HepG2 (cell line): ENCODE measurements around the gene RAD17. TPM values are rescaled to one million over a fixed set of nuclear protein-coding genes. Genes with fewer than 3 reads are reported as not detected.

Source experiments
- ATAC-seq: fragments of 200-7000 bp; cut with Tn5 transposase; 3 replicates; pipeline ENCODE4 v1.9.1; 2020; ENCODE audit warnings: mild to moderate bottlenecking, moderate library complexity
- BruUV-seq: library from RNA; stranded (reverse); fragments of 400-500 nt; replicated peaks from 2 replicates; lab custom pipeline; 2021; lab: Mats Ljungman, UMichigan
- CTCF ChIA-PET: fragments of 300-600 bp; formaldehyde crosslinking; extraction: SDS; loops from one replicate; lab custom pipeline; 2021; ENCODE audit warnings: low total read pairs, inconsistent platforms, low intra/inter-chr PET ratio; lab: Yijun Ruan, JAX
- POLR2A ChIA-PET: fragments of 350-600 bp; sonication (Branson Sonifier 250); formaldehyde crosslinking; loops from one replicate; lab custom pipeline; 2020; ENCODE audit warnings: antibody characterized with exemption, inconsistent platforms; lab: Yijun Ruan, JAX
- DNase-seq: peaks from one replicate; pipeline ENCODE4 v3.0.0-alpha.2; 2015; ENCODE audit warnings: low spot score
- FAIRE-seq: peaks from 3 replicates; lab custom pipeline; 2011; peaks lifted over from hg19 to GRCh38; lab: Jason Lieb, UNC
- H2AFZ ChIP-seq: one replicate; pipeline ENCODE4 v1.6.1; 2011; ENCODE audit warnings: low read length, inconsistent platforms
- H3K27ac ChIP-seq: fragments of 300-600 bp; 3 replicates; pipeline ENCODE4 v1.8.0; 2011; ENCODE audit warnings: mixed run types, mild to moderate bottlenecking, mixed read lengths, low read length, inconsistent platforms; ENCODE audit not compliant: insufficient read depth; ENCODE audit errors: extremely low read length
- H3K27me3 ChIP-seq, 2 experiments: fragments of 200-600 bp in 1 of 2; 2 replicates in 1 of 2; 3 replicates in 1 of 2; pipeline versions ENCODE4 v1.6.0 to v1.8.0; 2011; ENCODE audit warnings: low read length in 2 of 2, mild to moderate bottlenecking in 2 of 2, moderate library complexity in 2 of 2, inconsistent platforms in 1 of 2; ENCODE audit not compliant: insufficient read depth in 2 of 2, control insufficient read depth in 1 of 2
- H3K36me3 ChIP-seq, 2 experiments: fragments of 200-600 bp in 1 of 2; replicated peaks in 1 of 2; 2 replicates in 1 of 2; 3 replicates in 1 of 2; pipeline versions ENCODE4 v1.5.1 to v1.8.0; 2011; ENCODE audit warnings: low read length in 2 of 2, inconsistent platforms in 1 of 2; ENCODE audit not compliant: insufficient read depth in 2 of 2, control insufficient read depth in 1 of 2
- H3K4me1 ChIP-seq: 2 replicates; pipeline ENCODE4 v1.5.1; 2012; ENCODE audit warnings: low read length, inconsistent platforms; ENCODE audit not compliant: insufficient read depth
- H3K4me2 ChIP-seq: 2 replicates; pipeline ENCODE4 v1.6.0; 2011; ENCODE audit warnings: low read depth, low read length, inconsistent platforms
- H3K4me3 ChIP-seq, 3 experiments: fragments of 200-600 bp in 1 of 3; sonication (generic), shearing (Covaris generic) in 1 of 3; replicated peaks in 1 of 3; 2 replicates each; pipeline ENCODE4 v1.5.1; 2011 to 2016; ENCODE audit warnings: low read length in 3 of 3, inconsistent platforms in 2 of 3, low read depth in 2 of 3, mild to moderate bottlenecking in 2 of 3, control low read depth in 1 of 3, mixed read lengths in 1 of 3; ENCODE audit not compliant: insufficient read depth in 1 of 3
- H3K79me2 ChIP-seq: one replicate; pipeline ENCODE4 v1.6.1; 2011; ENCODE audit warnings: low read length, inconsistent platforms; ENCODE audit not compliant: insufficient read depth
- H3K9ac ChIP-seq: 2 replicates; pipeline ENCODE4 v1.6.0; 2011; ENCODE audit warnings: mild to moderate bottlenecking, low read depth, low read length, inconsistent platforms; ENCODE audit not compliant: insufficient read depth
- H3K9me3 ChIP-seq: 2 replicates; pipeline ENCODE4 v1.5.1; 2012; ENCODE audit warnings: mild to moderate bottlenecking, low read length
- H4K20me1 ChIP-seq: 2 replicates; pipeline ENCODE4 v1.6.0; 2011; ENCODE audit warnings: inconsistent platforms, mild to moderate bottlenecking, low read length, moderate library complexity; ENCODE audit not compliant: insufficient read depth
- KAT7 ChIP-seq: IDR thresholded peaks from 2 replicates; pipeline ENCODE4 v1.6.1; 2018; ENCODE audit warnings: borderline replicate concordance, missing compliant biosample characterization
- MZF1 ChIP-seq: sonication (generic); formaldehyde crosslinking; IDR thresholded peaks from 2 replicates; pipeline ENCODE4 v1.8.1; 2023; ENCODE audit warnings: mild to moderate bottlenecking, missing genetic modification reagents, borderline replicate concordance
- TCF7L2 ChIP-seq: IDR thresholded peaks from 2 replicates; pipeline ENCODE4 v1.6.1; 2011; ENCODE audit warnings: mild to moderate bottlenecking, low read depth, low read length, moderate library complexity
- ZFP1 ChIP-seq: IDR thresholded peaks from 2 replicates; pipeline ENCODE4 v1.6.1; 2016
- ZNF557 ChIP-seq: sonication (generic); formaldehyde crosslinking; IDR thresholded peaks from 2 replicates; pipeline ENCODE4 v1.4.0; 2020; ENCODE audit warnings: missing genetic modification reagents
- ZNF709 ChIP-seq: sonication (generic); formaldehyde crosslinking; IDR thresholded peaks from 2 replicates; pipeline ENCODE4 v1.5.0; 2020; ENCODE audit warnings: mild to moderate bottlenecking, missing genetic modification reagents
- WGBS: methylation state at CpG from one replicate; pipeline ENCODE4 v1.1.6; 2017; ENCODE audit warnings: low lambda C conversion rate; 5-methylcytosine and 5-hydroxymethylcytosine counted together
- in situ Hi-C: cut with HindIII; loops from 2 replicates; pipeline ENCODE4 v1.10.0; 2017; ENCODE audit warnings: low pct_unique_long_range_greater_than_20kb; ENCODE audit not compliant: extremely low pct_ligation_motif_present
- intact Hi-C: fragments of 100-400 bp; cut with micrococcal nuclease; formaldehyde crosslinking; loops from one replicate; pipeline ENCODE4 v1.10.0; 2022; ENCODE audit not compliant: unreplicated experiment
- polyA plus RNA-seq, 8 experiments: library from polyadenylated mRNA; depleted of rRNA in 3 of 8; stranded (reverse) in 7 of 8; unstranded in 1 of 8; fragments of >200 nt; fragmentation: Illumina TruSeq in 4 of 8; extraction: Trizol in 4 of 8; gene quantifications; 2 replicates each; pipeline versions ENCODE4 v1.2.1 to v1.2.3, GENCODE V29; 2011 to 2016; ENCODE audit warnings: low read depth in 4 of 8, missing spikeins in 1 of 8, mixed read lengths in 1 of 8; ENCODE audit not compliant: insufficient read depth in 1 of 8
- total RNA-seq, 5 experiments: library from RNA; depleted of rRNA; stranded (reverse); fragments of >200 nt; fragmentation: Illumina TruSeq; extraction: Trizol; gene quantifications; 2 replicates each; pipeline ENCODE4 v1.2.3, GENCODE V29; 2016; ENCODE audit warnings: low read depth in 1 of 5
- TF ChIP-seq, protein P1 (sequence below): sonication (generic); formaldehyde crosslinking; IDR thresholded peaks from 2 replicates; pipeline ENCODE4 v1.5.0; 2020; ENCODE audit warnings: missing genetic modification reagents
- TF ChIP-seq, protein P2 (sequence below): sonication (generic); formaldehyde crosslinking; IDR thresholded peaks from one replicate; pipeline ENCODE4 v1.5.1; 2020; ENCODE audit warnings: mild to moderate bottlenecking, missing genetic modification reagents; ENCODE audit errors: not compliant biosample characterization
- TF ChIP-seq, protein P3 (sequence below): sonication (generic); formaldehyde crosslinking; IDR thresholded peaks from 2 replicates; pipeline ENCODE4 v1.8.1; 2023; ENCODE audit warnings: mild to moderate bottlenecking, moderate library complexity, missing genetic modification reagents
- TF ChIP-seq, protein P4 (sequence below): sonication (generic); formaldehyde crosslinking; IDR thresholded peaks from 2 replicates; pipeline ENCODE4 v1.4.0; 2020; ENCODE audit warnings: missing genetic modification reagents

Gene RAD17
- total and polyA plus RNA-seq, 2 of the 13 experiments (the other 11 are each of a cell fraction or from before 2014, with no cell fraction given): 24.0 to 25.9 TPM

DNA sequence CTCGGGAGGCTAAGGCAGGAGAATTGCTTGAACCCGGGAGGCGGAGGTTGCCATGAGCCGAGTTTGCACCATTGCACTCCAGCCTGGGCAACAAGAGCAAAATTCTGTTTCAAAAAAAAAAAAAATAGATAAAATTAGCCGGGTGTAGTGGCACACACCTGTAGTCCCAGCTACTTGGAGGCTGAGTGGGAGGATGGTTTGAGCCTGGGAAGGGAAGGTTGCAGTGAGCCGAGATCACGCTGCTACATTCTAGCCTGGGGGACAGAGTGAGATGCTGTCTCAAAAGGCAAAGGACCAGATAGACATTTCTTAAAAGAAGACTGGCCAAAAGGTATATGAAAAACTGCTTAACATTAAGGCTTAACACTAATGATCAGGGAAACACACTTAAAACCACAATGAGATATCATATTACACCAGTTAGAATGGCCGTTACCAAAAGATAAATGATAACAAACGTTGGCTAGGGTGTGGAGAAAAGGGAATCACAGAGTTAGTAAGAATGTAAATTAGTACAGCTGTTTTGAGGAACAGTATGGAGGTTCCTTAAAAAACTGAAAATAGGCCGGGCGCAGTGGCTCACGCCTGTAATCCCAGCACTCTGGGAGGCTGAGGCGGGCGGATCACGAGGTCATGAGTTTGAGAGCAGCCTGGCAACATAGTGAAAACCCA is 35.2 kb downstream of the RAD17 start:
- no peak for FAIRE-seq
- BruUV-seq: no TSS peak
- in situ Hi-C loops: no loop called here
- Histone ChIP-seq H3K9ac (no peak overlapping the region), H3K27ac (no peak overlapping the region), H3K4me1 (no peaks in the 10 kb centered on the region), H3K9me3 (no peaks in the 10 kb centered on the region), H3K4me2 (no peak overlapping the region), H2AFZ (no peak overlapping the region), H3K36me3 (peaks cover 3 to 18% of the 10 kb centered on the region in 2 experiments; a peak in 3 of 5 replicates), H3K4me3 (no peak overlapping the region)
- CTCF ChIA-PET: no interaction called here
- intact Hi-C loops: no loop called here
- 97% methylated on average over 15 of the region's 15 CpGs for WGBS
- TF ChIP-seq, protein P1, sequence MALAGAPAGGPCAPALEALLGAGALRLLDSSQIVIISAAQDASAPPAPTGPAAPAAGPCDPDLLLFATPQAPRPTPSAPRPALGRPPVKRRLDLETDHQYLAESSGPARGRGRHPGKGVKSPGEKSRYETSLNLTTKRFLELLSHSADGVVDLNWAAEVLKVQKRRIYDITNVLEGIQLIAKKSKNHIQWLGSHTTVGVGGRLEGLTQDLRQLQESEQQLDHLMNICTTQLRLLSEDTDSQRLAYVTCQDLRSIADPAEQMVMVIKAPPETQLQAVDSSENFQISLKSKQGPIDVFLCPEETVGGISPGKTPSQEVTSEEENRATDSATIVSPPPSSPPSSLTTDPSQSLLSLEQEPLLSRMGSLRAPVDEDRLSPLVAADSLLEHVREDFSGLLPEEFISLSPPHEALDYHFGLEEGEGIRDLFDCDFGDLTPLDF (CRISPR knock-in tag): no peak
- TF ChIP-seq, protein P2, sequence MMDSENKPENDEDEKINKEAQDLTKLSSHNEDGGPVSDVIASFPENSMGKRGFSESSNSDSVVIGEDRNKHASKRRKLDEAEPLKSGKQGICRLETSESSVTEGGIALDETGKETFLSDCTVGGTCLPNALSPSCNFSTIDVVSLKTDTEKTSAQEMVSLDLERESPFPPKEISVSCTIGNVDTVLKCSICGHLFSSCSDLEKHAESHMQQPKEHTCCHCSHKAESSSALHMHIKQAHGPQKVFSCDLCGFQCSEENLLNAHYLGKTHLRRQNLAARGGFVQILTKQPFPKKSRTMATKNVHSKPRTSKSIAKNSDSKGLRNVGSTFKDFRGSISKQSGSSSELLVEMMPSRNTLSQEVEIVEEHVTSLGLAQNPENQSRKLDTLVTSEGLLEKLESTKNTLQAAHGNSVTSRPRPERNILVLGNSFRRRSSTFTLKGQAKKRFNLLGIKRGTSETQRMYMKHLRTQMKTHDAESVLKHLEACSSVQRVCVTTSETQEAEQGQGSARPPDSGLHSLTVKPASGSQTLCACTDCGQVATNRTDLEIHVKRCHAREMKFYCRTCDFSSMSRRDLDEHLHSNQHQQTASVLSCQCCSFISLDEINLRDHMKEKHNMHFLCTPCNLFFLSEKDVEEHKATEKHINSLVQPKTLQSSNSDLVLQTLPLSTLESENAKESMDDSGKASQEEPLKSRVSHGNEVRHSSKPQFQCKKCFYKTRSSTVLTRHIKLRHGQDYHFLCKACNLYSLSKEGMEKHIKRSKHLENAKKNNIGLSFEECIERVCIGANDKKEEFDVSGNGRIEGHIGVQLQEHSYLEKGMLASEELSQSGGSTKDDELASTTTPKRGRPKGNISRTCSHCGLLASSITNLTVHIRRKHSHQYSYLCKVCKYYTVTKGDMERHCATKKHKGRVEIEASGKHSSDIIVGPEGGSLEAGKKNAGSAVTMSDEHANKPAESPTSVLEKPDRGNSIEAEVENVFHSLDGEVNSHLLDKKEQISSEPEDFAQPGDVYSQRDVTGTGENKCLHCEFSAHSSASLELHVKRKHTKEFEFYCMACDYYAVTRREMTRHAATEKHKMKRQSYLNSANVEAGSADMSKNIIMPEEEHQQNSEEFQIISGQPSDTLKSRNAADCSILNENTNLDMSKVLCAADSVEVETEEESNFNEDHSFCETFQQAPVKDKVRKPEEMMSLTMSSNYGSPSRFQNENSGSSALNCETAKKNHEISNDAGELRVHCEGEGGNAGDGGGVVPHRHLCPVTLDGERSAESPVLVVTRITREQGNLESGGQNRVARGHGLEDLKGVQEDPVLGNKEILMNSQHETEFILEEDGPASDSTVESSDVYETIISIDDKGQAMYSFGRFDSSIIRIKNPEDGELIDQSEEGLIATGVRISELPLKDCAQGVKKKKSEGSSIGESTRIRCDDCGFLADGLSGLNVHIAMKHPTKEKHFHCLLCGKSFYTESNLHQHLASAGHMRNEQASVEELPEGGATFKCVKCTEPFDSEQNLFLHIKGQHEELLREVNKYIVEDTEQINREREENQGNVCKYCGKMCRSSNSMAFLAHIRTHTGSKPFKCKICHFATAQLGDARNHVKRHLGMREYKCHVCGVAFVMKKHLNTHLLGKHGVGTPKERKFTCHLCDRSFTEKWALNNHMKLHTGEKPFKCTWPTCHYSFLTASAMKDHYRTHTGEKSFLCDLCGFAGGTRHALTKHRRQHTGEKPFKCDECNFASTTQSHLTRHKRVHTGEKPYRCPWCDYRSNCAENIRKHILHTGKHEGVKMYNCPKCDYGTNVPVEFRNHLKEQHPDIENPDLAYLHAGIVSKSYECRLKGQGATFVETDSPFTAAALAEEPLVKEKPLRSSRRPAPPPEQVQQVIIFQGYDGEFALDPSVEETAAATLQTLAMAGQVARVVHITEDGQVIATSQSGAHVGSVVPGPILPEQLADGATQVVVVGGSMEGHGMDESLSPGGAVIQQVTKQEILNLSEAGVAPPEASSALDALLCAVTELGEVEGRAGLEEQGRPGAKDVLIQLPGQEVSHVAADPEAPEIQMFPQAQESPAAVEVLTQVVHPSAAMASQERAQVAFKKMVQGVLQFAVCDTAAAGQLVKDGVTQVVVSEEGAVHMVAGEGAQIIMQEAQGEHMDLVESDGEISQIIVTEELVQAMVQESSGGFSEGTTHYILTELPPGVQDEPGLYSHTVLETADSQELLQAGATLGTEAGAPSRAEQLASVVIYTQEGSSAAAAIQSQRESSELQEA: no peak
- TF ChIP-seq ZNF709 (no peak), KAT7 (no peak), TCF7L2 (no peak), MZF1 (no peak), ZFP1 (CRISPR knock-in tag) (no peak), ZNF557 (CRISPR knock-in tag) (no peak)
- TF ChIP-seq, protein P3, sequence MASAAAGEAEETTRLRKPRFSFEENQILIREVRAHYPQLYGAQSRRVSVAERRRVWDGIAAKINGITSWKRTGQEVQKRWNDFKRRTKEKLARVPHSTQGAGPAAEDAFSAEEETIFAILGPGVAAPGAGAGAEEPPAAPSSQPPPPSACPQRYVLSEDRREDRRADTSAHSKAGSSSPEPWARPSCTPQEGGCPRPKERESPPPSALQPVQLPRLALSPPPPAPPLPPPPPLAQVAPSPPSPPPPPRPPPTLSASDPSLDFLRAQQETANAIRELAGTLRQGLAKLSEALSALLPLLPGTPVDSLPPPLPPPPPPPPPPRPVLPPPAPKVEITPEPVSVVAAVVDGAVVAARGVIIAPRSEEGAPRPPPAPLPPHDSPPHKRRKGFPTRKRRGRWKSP (CRISPR knock-in tag): no peak
- TF ChIP-seq, protein P4, sequence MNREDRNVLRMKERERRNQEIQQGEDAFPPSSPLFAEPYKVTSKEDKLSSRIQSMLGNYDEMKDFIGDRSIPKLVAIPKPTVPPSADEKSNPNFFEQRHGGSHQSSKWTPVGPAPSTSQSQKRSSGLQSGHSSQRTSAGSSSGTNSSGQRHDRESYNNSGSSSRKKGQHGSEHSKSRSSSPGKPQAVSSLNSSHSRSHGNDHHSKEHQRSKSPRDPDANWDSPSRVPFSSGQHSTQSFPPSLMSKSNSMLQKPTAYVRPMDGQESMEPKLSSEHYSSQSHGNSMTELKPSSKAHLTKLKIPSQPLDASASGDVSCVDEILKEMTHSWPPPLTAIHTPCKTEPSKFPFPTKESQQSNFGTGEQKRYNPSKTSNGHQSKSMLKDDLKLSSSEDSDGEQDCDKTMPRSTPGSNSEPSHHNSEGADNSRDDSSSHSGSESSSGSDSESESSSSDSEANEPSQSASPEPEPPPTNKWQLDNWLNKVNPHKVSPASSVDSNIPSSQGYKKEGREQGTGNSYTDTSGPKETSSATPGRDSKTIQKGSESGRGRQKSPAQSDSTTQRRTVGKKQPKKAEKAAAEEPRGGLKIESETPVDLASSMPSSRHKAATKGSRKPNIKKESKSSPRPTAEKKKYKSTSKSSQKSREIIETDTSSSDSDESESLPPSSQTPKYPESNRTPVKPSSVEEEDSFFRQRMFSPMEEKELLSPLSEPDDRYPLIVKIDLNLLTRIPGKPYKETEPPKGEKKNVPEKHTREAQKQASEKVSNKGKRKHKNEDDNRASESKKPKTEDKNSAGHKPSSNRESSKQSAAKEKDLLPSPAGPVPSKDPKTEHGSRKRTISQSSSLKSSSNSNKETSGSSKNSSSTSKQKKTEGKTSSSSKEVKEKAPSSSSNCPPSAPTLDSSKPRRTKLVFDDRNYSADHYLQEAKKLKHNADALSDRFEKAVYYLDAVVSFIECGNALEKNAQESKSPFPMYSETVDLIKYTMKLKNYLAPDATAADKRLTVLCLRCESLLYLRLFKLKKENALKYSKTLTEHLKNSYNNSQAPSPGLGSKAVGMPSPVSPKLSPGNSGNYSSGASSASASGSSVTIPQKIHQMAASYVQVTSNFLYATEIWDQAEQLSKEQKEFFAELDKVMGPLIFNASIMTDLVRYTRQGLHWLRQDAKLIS (CRISPR knock-in tag): no peak
- TF ChIP-seq, all 625 proteins: peak for 0
- no peaks in the 10 kb centered on the region for H4K20me1 ChIP-seq
- H3K27me3 ChIP-seq: no peaks in the 10 kb centered on the region
- POLR2A ChIA-PET: no interaction called here
- no peaks in the 10 kb centered on the region for H3K79me2 ChIP-seq
- ATAC-seq (no peak), DNase-seq (no peak)
